Stomach (tissue), 9 donors: ENCODE measurements around the gene NCOA5. TPM values are rescaled to one million over a fixed set of nuclear protein-coding genes. Genes with fewer than 3 reads are reported as not detected.

Experiments
- DNase-seq, 2 donors: peaks; one replicate each; pipeline versions ENCODE4 v3.0.0 to v3.0.0-alpha.2; 2013 to 2019
- H3K27ac ChIP-seq, 5 donors: fragments of 200-600 bp in 4 of 5; sonication (generic) in 4 of 5; one replicate each; pipeline ENCODE4 v1.5.1; 2013 to 2019; ENCODE audit warnings: mild to moderate bottlenecking in 1 of 5, moderate library complexity in 1 of 5
- H3K27me3 ChIP-seq, 3 donors: fragments of 200-600 bp; sonication (generic); one replicate each; pipeline ENCODE4 v1.5.1; 2017 to 2019; ENCODE audit warnings: mixed run types in 1 of 3
- H3K36me3 ChIP-seq, 4 donors: fragments of 200-600 bp; sonication (generic); 1 replicate in 3 of 4; 2 replicates in 1 of 4; pipeline ENCODE4 v1.5.1; 2016 to 2019
- H3K4me1 ChIP-seq, 4 donors: fragments of 200-600 bp; sonication (generic); one replicate each; pipeline ENCODE4 v1.5.1; 2016 to 2019
- H3K4me3 ChIP-seq, 4 donors: fragments of 200-600 bp; sonication (generic) in 3 of 4; one replicate each; pipeline ENCODE4 v1.5.1; 2016 to 2019; ENCODE audit warnings: mild to moderate bottlenecking in 1 of 4
- H3K9me3 ChIP-seq, 4 donors: fragments of 200-600 bp; sonication (generic); one replicate each; pipeline ENCODE4 v1.5.1; 2016 to 2019
- EP300 ChIP-seq: sonication (generic); formaldehyde crosslinking; IDR thresholded peaks from one replicate; pipeline ENCODE4 v1.6.1; 2017; ENCODE audit warnings: antibody characterized with exemption
- POLR2A ChIP-seq, 4 donors: fragments of 450-650 bp; IDR thresholded peaks; one replicate each; pipeline ENCODE4 v1.6.1; 2016; ENCODE audit warnings: antibody characterized with exemption in 4 of 4, control low read depth in 2 of 4, mild to moderate bottlenecking in 1 of 4, moderate library complexity in 1 of 4
- POLR2AphosphoS5 ChIP-seq, 3 donors: sonication (generic); formaldehyde crosslinking; IDR thresholded peaks; one replicate each; pipeline ENCODE4 v1.6.1; 2016; ENCODE audit warnings: antibody characterized with exemption in 3 of 3
- WGBS, 5 donors: extraction: QIAGEN DNeasy Blood & Tissue Kit in 3 of 5; methylation state at CpG; one replicate each; pipeline versions ENCODE4 v1.1.5 to v1.1.7; 2013 to 2018; 5-methylcytosine and 5-hydroxymethylcytosine counted together
- intact Hi-C: fragments of 100-400 bp; cut with DNase I; formaldehyde crosslinking; loops from one replicate; pipeline ENCODE4 v1.15.1; 2023; ENCODE audit warnings: low total_unique reads
- polyA plus RNA-seq, 3 donors: library from polyadenylated mRNA; stranded (reverse); fragments of 200-250 nt; gene quantifications; one replicate each; pipeline ENCODE4 v1.2.3, GENCODE V29; 2013
- total RNA-seq, 5 donors: library from RNA; depleted of rRNA; stranded (reverse); fragments of >200 nt; gene quantifications; one replicate each; pipeline versions ENCODE4 v1.1.0 to v1.2.3, GENCODE V29; 2014 to 2016
- TF ChIP-seq, protein P1 (sequence below), 7 experiments: fragments of 450-650 bp in 4 of 7; fragments of 200-600 bp in 3 of 7; sonication (generic) in 3 of 7; IDR thresholded peaks; one replicate each; pipeline ENCODE4 v1.5.1; 2016 to 2019; ENCODE audit warnings: antibody characterized with exemption in 7 of 7, control low read depth in 2 of 7, mild to moderate bottlenecking in 1 of 7
- donor health status: healthy with polysubstance abuse.
- donor health status: Bipolar disorder and iron deficiency.
- donor health status: healthy.

NCOA5 gene
- total and polyA plus RNA-seq, 8 donors: 4.3 to 58.9 (median 11.4) TPM

DNA sequence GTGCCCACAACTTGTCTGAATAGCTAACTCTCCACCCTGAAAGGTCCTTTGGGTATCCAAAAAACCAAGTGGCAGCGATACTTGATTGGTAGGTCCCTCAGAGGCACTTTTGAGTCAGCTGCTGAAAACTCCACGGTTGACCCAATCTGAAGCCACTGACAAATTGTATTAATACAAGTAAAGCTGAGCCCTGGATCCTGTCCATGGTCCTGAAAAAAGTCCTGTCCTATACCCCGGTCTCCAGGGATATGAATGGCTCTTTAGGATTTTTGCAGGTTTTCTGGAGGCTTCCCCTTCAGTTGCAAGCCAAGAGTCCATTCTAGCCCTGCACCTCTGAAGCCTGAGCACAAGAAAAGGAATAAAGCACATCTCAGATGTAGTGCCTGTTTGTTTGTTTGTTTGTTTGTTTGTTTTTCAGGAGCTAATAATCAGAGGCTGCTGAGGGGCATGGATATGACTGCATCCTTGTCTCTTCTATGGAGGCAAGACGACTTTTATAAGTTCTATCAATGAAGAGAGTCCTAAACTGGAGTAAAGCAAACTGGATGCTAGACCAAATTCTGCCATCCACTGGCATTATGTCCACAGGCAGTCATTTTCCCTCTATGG, 62.4 kb downstream of the NCOA5 start:
- 7 to 22% (median 9%) methylated on average over 4 of the region's 4 CpGs for WGBS, 5 donors
- TF ChIP-seq POLR2A (IDR thresholded peaks at IDR 0.05) (no peak), POLR2AphosphoS5 (IDR thresholded peaks at IDR 0.05) (no peak), EP300 (no peak)
- TF ChIP-seq, protein P1, sequence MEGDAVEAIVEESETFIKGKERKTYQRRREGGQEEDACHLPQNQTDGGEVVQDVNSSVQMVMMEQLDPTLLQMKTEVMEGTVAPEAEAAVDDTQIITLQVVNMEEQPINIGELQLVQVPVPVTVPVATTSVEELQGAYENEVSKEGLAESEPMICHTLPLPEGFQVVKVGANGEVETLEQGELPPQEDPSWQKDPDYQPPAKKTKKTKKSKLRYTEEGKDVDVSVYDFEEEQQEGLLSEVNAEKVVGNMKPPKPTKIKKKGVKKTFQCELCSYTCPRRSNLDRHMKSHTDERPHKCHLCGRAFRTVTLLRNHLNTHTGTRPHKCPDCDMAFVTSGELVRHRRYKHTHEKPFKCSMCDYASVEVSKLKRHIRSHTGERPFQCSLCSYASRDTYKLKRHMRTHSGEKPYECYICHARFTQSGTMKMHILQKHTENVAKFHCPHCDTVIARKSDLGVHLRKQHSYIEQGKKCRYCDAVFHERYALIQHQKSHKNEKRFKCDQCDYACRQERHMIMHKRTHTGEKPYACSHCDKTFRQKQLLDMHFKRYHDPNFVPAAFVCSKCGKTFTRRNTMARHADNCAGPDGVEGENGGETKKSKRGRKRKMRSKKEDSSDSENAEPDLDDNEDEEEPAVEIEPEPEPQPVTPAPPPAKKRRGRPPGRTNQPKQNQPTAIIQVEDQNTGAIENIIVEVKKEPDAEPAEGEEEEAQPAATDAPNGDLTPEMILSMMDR (IDR thresholded peaks at IDR 0.05): no peak
- H3K27ac ChIP-seq: no peak overlapping the region
- H3K4me3 ChIP-seq: no peak overlapping the region
- H3K36me3 ChIP-seq: no peaks in the 10 kb centered on the region
- peak in 1 of 2 donors; percentile 79 for DNase-seq
- peaks cover 23 to 100% (median 74%) of the 10 kb centered on the region in 3 donors for H3K27me3 ChIP-seq
- intact Hi-C loops: loop anchor here (10.0 kb wide), 2 partner anchors 147 to 327 kb away; no protein-coding TSS in a partner anchor
- H3K4me1 ChIP-seq: peaks cover 3 to 27% (median 20%) of the 10 kb centered on the region in 4 donors
- peaks cover 0 to 9% (median 0%) of the 10 kb centered on the region in 4 donors for H3K9me3 ChIP-seq

DNA sequence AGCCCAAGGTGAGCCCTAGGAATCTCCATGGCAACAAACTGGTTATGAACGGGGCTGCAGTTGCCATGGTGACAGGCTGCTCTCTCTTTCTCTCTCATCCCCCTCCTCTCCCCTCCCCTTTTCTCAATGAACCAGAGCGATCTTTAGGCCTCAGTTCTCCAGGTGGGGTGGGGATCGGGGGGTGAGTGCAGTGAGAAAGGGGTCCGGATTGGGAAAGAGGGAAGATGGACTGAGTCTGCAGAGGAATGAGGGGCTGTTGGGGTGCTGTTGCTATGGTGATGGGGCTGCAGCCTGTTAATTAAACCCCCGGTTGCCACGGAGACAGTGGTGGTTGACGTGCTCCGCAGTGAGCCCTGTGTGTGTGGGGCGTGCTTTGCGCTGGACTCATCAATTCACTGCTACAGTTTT, 64.4 kb downstream of the NCOA5 start:
- peaks cover 13 to 29% (median 24%) of the 10 kb centered on the region in 4 donors for H3K4me1 ChIP-seq
- peaks cover 21 to 100% (median 74%) of the 10 kb centered on the region in 3 donors for H3K27me3 ChIP-seq
- 53 to 59% (median 55%) methylated on average over 10 of the region's 10 CpGs for WGBS, 5 donors
- TF ChIP-seq POLR2AphosphoS5 (IDR thresholded peaks at IDR 0.05): no peak
- TF ChIP-seq, protein P1 (IDR thresholded peaks at IDR 0.05): no peak
- TF ChIP-seq EP300: no peak
- no peak for TF ChIP-seq POLR2A (IDR thresholded peaks at IDR 0.05)
- no peak for DNase-seq
- H3K9me3 ChIP-seq: peaks cover 0 to 9% (median 0%) of the 10 kb centered on the region in 4 donors
- H3K4me3 ChIP-seq: no peak overlapping the region
- H3K36me3 ChIP-seq: no peaks in the 10 kb centered on the region
- intact Hi-C loops: loop anchor here (10.0 kb wide), 2 partner anchors 149 to 329 kb away; no protein-coding TSS in a partner anchor
- H3K27ac ChIP-seq: no peak overlapping the region

DNA sequence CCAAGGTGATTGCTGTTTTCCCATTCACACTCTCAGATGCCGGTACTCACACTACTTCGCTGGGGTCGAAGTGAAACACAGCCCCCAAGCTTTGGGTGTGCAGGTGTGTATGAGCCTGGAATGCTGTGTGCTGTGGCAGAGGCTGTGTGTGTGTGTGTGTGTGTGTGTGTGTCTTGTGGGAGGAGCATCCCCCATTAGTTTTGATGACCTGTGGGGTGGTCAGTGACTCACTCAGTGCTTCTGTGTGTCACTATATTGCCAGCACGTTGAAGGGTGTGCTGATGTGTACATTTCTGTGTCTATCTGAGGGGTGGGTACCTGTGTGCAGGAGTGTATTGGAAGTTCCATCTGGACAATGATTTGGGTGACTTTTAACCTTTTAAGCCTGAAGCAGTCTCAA, 65.8 kb downstream of the NCOA5 start:
- TF ChIP-seq POLR2AphosphoS5 (IDR thresholded peaks at IDR 0.05) (no peak), POLR2A (IDR thresholded peaks at IDR 0.05) (no peak), EP300 (no peak)
- TF ChIP-seq, protein P1 (IDR thresholded peaks at IDR 0.05): no peak
- 56 to 72% (median 63%) methylated on average over 4 of the region's 4 CpGs for WGBS, 5 donors
- intact Hi-C loops: loop anchor here (10.0 kb wide), 2 partner anchors 151 to 331 kb away; no protein-coding TSS in a partner anchor

DNA sequence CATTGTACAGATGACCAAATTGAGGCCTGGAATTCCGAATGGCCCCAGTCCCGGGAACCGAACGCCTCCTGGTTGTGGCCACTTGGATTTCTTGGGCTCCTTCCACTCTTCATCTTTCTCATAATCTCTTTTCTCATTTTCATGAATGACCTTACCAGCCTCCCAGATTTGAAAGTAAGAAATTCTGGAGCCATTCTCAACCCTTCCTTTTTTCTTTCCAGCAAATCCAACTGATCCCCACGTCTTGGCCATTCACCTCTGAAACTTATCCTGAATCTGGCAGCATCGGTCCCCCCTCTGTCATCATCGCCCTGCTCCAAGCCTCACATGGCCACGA, 66.6 kb downstream of the NCOA5 start:
- Histone ChIP-seq H3K4me1 (peaks cover 13 to 21% (median 20%) of the 10 kb centered on the region in 4 donors), H3K27me3 (peaks cover 13 to 100% (median 52%) of the 10 kb centered on the region in 3 donors), H3K36me3 (no peaks in the 10 kb centered on the region), H3K9me3 (no peaks in the 10 kb centered on the region), H3K4me3 (no peak overlapping the region), H3K27ac (no peak overlapping the region)
- TF ChIP-seq, protein P1 (IDR thresholded peaks at IDR 0.05): peak in 1 of 7 experiments; percentile 0
- TF ChIP-seq EP300 (no peak), POLR2AphosphoS5 (IDR thresholded peaks at IDR 0.05) (no peak), POLR2A (IDR thresholded peaks at IDR 0.05) (no peak)
- intact Hi-C loops: loop anchor here (10.0 kb wide), 2 partner anchors 152 to 332 kb away; no protein-coding TSS in a partner anchor
- no peak for DNase-seq
- WGBS, 5 donors: 34 to 38% (median 35%) methylated on average over 8 of the region's 8 CpGs

More for the DNA sequence above, 65.8 kb downstream of the NCOA5 start:
- H3K4me3 ChIP-seq: no peak overlapping the region
- peaks cover 19 to 100% (median 61%) of the 10 kb centered on the region in 3 donors for H3K27me3 ChIP-seq
- H3K9me3 ChIP-seq: peaks cover 0 to 4% (median 0%) of the 10 kb centered on the region in 4 donors
- no peak overlapping the region for H3K27ac ChIP-seq
- H3K36me3 ChIP-seq: no peaks in the 10 kb centered on the region
- peaks cover 13 to 23% (median 20%) of the 10 kb centered on the region in 4 donors for H3K4me1 ChIP-seq
- no peak for DNase-seq
